Stimulated activated CD4-positive, alpha-beta T cell treated with anti-CD3 and anti-CD28 coated beads, Interleukin-2, amount 100 ng/mL, for 4 hours (primary cell): ENCODE data around the gene GJA3.

Experiments used
- DNase-seq: peaks from one replicate; pipeline ENCODE4 v3.0.0-alpha.2; 2020; ENCODE audit warnings: low read depth

GJA3 gene

DNA sequence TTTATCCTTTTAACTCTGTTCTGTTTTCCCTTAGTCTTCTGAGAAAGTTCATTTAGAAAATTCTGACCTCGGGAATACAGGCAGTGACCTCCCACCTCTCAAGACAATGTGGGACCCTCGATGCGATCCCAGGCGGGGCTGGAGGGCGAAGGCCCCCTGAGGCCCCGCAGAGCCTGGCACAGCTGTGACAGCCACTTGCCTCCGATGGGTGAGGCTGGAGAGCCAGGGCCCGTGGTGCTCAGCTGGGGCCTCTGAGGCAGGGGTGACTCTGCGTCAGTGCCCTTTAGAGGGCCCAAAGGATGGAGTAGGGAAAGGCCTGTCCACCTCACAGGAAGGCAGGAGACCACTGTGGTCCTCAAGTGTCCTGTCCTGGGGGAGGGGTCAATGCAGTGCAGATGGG is 10.3 kb downstream of the GJA3 start:
- DNase-seq: no peak

DNA sequence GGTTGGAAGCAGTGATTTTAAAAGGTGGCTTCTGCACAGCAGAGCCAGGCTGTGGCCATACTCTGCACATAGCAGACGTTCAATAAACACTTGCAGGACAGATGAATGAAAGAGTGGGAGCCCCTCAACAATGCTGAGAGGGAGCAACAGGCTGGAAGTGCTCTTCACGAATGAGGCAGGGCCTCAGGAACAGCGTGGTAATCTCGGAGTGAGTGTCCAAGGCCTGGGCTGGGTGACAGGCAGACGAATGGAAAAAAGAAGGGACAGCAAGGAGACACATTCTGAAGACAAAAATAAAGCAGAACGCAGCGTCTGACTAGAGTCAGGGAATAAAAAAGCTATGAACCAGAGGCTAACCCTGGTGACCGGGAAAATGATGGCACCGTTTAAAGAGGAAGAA is 11.1 kb downstream of the GJA3 start:
- DNase-seq: no peak

DNA sequence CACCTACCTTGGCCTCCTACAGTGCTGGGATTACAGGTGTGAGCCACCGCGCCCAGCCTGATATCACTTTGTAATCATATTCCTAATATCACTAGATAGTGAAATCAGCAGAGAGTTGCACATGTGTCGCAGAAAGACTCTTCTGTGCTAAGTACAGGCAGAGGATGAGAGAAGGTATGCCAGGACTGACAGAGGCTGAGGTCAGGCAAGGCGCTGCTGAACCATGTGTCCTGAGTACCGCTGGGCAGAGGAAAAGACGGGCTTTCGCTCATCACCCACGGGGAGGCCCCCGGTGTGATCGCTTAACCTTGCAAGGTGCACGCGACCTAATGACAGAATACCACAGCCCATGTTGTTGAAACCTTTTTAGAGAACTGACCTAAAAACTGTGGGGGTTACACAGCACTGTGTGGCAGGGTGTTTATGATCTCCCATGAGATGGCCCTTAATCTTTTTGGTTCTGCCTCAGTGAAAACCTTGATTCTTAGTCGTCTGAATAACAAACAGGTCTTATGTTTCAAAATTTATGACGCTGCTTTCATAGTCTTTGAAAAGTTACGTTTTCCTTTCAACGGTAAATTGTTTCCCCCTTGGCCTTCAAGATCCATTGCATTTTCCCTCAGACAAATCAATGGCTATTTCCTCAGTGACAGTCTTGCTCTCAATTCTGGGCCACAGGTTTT is 12.2 kb downstream of the GJA3 start:
- DNase-seq: no peak

DNA sequence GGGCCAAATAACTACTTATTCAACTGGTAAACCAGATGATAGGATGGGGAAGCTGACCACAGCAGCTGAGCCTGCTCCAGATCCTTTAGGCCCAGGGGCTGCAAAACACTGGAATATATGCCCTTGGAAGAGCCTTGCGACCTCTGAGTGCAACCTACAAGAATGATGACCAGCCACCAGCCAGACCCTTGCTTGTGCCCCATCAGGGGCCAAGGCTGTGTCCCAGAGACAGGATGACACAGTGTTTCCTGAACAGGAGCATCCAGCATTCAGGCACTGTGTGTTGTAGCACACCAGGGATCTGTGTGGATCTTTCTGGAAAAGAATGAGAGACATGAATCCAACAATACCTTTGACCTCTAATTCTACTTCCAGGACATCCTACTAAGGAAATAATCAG is 14.5 kb downstream of the GJA3 start:
- no peak for DNase-seq

DNA sequence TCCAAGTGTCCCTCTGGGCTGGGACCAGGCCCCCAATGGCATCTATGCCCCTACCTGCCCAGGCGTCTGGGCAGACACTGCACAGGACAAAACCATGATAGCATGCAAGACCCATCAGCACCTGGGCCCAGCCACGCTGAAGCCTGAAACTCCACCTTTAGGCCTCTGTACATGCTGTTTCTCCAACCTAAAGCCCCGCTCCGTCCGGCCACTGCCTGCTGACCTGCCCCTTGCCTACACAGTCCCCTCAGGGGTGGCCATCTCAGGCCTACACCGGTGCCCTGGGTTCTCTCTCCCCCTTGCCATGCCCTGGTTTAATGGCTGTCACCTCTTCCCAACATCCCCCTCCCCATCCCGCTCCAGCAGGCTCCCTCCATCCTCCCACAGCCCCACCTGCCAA is 15.3 kb downstream of the GJA3 start:
- no peak for DNase-seq

DNA sequence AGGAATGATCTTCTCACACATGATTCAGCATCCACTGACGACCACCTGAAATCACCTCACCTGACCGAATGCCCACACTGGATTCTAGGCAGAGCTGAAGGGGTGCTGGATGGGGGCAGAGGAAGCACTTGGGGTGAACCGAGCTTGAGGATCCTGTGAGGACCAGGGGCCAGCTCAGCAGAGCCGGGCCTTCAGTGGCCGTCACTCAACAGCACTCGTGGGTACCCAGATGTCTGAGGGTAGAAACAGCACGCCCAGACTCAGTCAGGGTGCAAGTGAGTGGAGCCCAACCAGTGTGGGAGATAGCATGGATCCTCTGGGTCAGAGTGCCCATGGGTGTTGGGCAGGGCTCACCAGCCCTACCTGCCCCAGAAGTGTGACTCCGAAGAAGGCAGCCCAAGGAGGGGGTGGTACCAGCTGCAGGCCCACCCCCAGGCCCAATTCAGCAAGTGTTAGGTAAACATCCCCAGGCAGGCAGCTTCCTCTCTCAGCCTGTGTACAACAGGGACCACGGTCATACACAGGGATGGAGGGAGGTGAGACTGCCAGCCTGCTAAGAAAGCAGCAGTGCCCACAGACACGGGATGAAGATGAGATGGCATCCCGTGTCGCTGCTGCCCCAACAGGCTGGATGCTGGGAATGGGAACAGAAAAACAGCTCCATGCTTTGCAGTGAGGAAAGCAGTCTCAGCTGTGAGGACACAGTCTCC is 16.6 kb downstream of the GJA3 start:
- no peak for DNase-seq

DNA sequence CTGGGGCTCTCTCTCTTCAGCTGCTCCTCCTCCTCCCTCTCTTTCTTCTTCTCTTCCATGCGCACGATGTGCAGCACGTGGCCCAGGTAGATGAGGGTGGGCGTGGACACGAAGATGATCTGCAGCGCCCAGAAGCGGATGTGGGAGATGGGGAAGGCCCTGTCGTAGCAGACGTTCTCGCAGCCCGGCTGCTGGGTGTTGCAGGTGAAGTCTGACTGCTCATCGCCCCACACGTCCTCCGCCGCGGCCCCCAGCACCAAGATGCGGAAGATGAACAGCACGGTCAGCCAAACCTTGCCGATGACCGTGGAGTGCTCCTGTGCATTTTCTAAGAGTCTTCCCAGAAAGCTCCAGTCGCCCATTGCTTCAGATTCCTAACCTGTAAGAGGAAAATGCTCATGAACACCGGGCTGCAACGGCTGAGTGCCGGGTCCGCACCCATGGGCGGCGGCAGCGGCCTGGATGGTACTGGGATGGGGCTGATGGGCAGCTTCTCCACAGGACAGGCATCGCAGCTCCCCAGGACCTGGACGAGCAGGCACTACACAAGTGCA is 17.8 kb downstream of the GJA3 start:
- no peak for DNase-seq

DNA sequence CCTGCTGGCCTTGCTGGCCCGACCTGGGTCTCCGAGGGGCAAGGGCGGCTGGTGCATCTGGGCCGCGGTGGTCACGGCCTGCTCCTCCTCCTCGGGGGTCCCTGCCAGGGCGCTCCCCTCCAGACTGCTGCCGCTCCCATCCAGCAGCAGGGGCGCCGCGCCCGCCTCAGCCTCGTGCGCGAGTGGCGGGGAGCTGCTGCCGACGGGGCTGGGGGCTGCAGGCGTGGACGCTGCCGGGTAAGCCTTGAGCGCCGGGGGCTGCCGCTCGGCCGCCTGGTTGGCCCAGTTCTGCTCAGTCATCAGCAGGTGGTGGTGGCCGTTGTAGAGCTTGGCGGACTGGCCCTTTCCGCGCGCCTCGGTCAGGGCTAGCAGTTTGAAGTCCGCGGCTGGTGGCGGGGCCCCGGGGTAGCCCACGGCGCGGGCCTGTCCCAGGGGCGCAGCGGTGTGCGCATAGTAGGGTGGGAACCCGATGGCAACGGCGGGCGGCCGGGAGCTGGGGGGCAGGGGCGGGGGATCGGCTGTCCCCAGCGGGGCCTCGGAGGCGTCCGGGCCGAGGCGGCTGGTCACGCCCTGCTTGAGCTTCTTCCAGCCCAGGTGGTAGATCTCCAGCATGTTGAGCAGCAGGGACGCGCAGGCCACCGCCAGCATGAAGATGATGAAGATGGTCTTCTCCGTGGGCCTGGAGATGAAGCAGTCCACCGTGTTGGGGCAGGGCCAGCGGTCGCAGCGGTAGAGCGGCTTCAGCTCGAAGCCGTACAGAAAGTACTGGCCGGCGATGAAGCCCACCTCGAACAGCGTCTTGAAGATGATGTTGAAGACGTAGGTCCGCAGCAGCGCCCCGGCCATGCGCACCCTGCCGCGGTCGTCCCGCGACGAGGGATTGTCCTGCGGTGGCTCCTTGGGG is 18.6 kb downstream of the GJA3 start:
- DNase-seq: no peak

DNA sequence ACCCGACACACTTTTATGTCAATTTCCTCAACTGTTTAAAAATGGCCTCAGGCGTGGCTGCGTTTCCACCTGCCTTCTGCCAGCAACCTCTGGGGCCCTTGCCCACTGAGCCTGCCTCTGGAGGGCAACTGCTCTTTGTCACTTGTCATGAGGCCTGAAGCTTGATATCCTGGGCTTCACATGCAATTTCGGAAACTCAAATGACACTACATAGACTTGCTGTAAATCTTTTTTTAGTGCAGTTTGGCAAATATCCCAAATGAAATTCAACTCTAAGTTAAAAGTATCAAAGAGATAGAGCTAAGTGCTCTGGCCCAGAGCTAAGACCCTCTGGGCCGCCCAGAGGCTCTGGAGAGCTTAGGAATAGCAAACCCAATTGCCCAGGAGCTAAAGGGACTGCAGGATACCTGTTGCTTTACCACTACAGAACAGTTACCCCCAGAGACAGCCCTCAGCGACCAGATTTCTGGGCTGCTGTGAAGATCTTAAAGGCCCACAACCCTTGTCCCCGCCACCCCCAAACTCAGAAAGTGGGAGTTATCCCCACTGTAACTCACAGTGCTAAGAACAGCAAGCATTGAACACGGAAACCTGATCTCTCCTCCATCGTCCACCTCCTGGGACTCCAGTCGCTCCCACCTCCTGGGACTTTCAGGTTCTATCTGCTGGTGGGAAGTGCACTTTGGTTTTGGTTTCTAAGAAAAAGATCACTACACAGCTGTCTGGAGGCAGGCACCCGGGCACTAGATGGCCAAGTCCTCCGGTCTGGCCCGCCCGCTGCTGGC is 19.4 kb downstream of the GJA3 start:
- no peak for DNase-seq

DNA sequence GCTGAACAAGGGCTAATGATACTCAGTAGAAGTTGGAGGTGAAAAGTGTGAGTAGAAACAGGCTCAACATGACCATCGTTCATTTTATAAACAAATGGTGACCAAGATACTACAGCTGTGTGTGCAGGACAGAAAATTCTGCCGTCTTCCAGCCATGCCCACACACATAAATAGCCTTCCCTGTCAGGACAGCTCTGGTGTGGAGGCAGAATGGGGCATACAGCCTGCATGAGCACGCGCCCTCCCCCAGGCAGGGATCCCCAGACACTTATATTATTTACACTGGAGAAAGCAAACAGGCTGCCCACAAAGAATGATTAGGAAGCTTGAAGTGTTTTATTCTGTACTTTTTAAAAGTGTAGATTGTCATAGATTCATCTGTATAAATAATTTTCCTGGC is 20.4 kb downstream of the GJA3 start:
- no peak for DNase-seq

DNA sequence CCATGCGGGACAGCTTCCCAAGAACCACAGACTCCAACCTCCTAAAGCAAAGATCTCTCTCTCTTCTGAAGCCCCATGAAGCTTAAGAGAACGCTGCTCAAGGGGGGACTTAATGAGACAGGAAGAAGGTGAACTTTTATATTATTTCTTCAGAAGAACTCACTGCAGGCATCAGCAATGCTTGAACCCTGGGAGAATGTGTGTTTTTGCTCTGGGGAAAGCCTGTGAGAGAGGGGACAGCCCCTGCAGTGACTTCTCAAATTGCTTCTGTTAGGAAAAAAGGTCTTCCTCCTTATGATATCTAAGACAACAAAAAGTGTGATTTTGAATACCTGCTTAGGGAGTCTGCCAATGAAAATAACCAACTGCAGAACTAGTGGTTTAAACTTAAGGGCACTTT is 23.0 kb downstream of the GJA3 start:
- no peak for DNase-seq

DNA sequence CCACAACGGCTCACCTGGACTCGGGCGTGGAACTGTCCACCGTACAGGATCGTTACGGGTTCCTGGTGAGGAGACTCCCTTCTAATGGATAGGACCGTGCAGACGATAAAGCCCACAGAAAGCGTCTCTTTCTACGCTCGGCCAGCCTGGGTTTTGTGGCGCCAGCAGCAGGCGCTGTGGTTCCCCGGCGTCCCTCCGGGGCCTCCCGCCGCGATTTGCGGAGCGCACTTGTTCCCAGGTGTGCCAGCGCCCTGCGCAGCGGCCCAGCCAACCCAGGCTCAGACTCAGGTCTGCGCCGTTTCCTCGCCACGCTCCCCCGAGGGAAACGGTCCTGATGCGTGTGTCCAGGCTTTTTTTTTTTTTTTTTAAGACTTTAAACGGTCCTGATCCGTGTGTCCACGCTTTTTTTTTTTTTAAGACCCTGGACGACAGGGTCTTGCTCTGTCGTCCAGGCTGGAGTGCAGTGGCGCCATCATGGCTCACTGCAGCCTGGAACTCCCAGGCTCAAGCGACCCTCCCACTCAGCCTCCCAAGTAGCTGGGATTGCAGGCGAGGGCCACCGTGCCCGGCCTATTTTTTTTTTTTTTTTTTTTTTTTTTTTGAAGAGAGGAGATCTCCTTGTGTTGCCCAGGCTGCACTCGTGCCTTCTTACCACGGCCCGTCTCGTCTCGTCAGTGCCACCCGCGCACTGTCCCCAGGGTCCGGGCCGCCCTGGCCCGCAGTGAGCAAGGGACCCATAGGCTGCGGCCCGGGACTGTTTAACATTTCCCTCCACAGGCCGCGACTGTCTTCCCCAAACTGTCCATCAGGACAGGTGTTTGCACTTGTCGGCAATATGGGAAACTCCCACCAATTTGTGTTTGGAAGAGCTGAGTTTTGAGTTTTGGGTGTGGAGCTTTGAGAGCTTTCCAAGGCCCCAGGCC is 23.8 kb downstream of the GJA3 start:
- DNase-seq: no peak

DNA sequence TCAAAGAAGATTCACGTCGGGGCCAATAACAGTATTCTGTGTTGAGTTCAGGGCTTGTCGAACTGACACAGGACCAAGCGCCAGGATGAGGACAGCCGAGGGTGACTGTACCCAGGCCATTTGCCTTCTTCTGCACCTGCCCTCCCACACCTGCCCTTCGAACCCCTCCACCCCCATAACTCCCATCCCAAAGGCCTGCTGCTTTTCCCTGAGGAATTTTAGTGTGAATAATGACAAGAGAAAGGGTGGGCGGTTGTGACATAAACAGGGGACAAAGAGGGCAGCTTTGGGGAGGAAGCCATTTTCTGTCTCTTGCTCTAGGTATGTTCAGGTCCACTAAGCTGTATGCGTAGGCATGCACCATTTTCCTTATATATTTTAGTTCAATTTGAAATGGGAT is 26.1 kb downstream of the GJA3 start:
- DNase-seq: no peak

DNA sequence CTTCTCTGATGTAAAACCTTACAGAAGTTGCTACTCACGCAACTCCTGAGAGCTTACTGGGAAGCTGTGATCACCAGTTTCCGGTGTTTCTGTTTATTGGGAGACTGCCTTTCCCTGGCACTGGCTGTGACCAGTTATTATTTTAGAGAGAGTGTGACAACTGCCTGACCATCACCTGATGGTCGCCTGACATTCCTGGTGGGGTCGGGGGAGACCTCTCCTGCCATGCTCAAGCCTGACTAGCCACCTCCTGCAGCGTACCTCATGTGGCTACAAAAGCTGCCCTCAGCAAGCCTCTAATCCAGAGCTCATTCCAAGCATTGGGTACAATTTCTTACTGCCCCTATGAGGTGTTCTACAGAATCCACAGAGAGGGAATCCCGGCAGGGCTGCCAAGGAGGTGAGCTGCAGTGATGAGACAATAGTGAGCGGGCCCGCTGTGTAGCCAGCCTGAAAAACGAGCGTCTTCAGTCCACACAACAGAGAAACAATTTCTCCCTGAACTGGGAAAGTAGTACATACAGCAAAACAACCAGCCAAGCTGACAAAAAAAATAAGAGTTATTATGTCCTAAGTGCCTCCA is 28.7 kb downstream of the GJA3 start:
- DNase-seq: no peak

DNA sequence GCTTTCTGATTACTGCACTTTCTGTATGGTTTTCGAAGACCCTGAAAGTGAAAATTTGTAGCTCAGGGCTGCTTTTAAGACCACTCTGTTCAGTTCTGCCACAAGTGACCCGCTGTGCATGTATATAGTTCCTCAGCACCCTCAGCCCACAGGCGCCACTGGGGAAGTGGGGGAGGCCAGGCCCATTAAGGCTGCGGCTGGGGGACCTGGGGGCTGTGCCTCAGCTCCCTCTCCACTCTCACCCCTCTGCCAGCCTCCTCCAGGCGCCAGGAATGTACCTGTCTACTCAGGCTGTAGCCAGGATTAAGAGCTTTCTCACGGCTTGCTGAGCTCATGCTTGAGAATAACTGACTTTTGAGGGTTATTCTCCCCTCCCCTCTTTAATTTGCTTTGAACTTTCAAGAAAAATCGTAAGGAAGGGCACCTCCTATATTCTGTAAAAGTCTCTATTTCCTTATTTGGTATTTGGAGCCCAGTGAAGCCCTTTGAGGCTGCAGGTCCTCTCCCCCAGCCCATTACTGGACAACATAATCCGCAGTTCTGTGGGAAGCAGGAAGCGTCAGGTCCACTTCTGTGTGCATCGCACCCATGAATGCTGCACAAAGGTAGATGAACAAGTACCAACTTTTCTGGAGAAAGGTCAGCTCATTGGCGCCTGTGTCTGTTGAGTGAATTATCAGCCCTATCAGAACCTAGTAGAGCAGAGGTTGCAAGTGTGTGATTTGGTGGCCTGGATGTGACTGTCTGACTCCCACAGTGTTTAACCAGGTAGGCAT is 29.6 kb downstream of the GJA3 start:
- no peak for DNase-seq

DNA sequence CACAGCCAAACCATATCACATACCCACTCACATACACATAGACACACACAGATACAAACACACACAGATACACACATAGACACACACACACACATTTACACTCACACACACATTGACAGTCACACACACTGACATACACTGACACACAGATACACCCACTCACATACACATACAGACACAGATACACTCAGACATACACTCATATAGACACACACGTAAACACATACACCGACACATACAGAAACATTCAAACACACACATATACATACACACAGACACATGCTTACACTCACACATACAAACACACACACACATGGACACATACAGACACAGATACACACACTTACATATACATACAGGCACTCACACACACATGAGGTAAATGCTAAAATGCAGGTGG is 30.2 kb downstream of the GJA3 start:
- no peak for DNase-seq

DNA sequence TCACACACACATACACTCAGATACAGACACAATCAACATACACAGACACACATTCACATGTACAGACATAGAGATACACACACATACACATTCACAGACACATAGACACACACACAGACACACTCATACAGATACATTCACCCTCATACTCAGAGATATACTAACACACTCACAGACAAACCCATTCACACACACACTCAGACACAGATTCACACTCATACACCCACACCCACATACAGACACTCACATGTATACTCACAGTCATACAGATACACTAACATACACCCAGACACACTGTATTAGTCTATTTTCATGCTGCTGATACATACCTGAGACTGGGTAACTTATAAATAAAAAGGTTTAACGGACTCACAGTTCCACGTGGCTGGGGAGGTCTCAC is 30.8 kb downstream of the GJA3 start:
- no peak for DNase-seq

DNA sequence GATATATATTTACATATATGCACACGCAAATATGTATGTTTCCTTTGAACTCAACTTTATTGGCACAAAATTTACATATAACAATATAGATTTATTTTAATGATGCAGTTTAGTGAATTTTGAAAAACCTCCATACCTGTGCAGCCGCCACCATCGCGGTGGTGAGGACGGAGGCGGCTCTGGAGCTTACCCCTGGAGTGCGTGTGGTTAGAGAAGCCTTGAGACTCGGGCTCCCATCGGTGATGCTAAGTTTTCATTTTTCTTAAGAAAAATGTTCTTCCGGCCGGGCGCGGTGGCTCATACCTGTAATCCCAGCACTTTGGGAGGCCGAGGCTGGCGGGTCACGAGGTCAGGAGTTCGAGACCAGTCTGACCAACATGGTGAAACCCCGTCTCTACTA is 31.8 kb downstream of the GJA3 start:
- no peak for DNase-seq

DNA sequence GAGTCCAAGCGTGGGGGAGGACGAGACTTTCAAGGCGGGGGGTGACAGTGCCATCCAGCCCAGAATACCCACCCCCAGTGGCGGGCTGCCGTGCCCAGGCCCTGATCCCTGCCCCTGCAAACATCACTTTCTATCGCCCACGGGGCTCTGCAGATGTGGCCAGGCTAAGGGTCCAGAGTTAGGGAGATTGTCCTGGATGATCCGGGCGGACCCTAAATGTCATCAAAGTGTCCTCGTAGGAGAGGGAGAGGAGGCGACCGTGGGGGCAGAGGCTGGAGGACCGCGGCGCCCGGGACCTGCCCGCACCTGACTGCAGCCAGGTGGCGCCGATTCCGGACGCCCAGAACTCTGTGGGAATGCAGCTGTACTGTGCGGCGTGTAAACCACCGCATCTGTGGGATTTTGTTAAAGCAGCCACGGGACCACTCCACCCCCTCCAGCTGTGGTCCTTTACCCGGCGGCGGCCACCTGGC is 32.4 kb downstream of the GJA3 start:
- no peak for DNase-seq
